D721Med (cell line): Measurements from ENCODE around the gene IMMP2L.
"Not testable (repeated sequence)": the region's sequence is repeated elsewhere in the genome, so short reads cannot be mapped to it uniquely, and the experiment has no call there.

Experiments
- DNase-seq: peaks from one replicate; pipeline ENCODE4 v3.0.0; 2011; ENCODE audit warnings: low spot score; ENCODE audit not compliant: insufficient read length
- FAIRE-seq: peaks from 2 replicates; lab custom pipeline; 2011; peaks lifted over from hg19 to GRCh38; lab: Jason Lieb, UNC
- TF ChIP-seq, protein P1 (sequence below): IDR thresholded peaks from 2 replicates; pipeline ENCODE4 v1.5.1; 2012; ENCODE audit warnings: mild to moderate bottlenecking, control low read depth; ENCODE audit not compliant: insufficient read depth; ENCODE audit errors: missing control alignments

The IMMP2L gene

DNA sequence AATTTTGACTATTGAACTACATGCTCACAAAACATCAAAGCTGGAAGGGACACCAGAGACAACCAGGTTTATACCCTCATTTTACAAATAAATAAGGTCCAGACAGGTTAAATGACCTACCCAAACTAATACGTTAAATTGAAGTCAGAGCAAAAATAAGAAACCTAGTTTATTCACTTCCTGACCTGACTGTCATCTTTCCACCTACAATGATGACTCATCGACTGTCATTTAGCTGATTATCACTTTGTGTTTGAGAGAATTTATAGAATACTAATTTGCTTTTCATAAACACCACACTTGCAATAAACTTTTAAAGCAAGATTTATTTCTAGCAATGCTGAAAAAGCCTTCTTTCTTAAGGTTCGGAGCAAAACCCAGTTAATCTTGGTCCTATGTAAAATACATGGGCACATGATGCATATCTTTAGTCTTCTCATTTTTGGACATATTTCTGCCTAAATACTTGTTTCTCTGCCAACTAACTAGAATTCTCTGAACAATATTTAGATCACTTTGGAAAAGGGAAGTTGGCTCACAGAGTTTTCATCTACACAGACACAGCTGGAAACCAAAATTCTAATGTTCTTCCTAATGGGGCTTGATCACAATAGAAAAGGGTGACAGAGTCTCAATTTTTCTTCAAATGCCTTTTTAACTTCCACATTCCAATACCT, 488.1 kb downstream of the IMMP2L start:
- FAIRE-seq: no peak
- DNase-seq: no peak
- TF ChIP-seq, protein P1, sequence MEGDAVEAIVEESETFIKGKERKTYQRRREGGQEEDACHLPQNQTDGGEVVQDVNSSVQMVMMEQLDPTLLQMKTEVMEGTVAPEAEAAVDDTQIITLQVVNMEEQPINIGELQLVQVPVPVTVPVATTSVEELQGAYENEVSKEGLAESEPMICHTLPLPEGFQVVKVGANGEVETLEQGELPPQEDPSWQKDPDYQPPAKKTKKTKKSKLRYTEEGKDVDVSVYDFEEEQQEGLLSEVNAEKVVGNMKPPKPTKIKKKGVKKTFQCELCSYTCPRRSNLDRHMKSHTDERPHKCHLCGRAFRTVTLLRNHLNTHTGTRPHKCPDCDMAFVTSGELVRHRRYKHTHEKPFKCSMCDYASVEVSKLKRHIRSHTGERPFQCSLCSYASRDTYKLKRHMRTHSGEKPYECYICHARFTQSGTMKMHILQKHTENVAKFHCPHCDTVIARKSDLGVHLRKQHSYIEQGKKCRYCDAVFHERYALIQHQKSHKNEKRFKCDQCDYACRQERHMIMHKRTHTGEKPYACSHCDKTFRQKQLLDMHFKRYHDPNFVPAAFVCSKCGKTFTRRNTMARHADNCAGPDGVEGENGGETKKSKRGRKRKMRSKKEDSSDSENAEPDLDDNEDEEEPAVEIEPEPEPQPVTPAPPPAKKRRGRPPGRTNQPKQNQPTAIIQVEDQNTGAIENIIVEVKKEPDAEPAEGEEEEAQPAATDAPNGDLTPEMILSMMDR: no peak

DNA sequence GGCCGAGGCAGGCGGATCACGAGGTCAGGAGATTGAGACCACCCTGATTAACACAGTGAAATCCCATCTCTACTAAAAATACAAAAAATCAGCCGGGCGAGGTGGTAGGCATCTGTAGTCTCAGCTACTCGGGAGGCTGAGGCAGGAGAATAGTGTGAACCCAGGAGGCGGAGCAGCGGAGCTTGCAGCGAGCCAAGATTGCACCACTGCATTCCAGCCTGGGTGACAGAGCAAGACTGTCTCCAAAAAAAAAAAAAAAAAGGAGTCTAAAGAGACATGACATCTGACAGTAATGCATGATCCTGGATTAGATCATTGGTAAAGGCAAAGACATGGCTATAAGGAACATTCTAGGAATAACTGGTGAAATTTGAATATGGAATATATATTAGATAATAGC, 489.6 kb downstream of the IMMP2L start:
- DNase-seq, FAIRE-seq: not testable (repeated sequence)

DNA sequence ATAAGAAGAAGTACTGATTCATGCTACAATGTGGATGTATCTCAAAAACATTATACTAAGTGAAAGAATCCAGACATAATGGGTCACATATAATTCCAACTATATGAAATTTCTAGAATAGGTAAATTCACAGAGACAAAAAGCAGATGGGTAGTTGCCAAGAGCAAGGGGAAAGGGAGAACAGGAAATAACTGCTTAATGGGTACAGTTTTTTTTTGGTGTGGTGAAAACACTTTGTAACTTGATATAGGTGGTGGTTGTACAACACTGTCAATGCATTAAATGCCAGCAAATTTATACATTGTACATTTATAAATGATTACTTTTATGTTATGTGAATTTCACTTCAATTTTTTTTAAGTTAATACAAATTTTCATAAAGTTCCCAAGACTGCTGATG, 490.7 kb downstream of the IMMP2L start:
- DNase-seq (no peak), FAIRE-seq (no peak)
- TF ChIP-seq, protein P1: no peak

DNA sequence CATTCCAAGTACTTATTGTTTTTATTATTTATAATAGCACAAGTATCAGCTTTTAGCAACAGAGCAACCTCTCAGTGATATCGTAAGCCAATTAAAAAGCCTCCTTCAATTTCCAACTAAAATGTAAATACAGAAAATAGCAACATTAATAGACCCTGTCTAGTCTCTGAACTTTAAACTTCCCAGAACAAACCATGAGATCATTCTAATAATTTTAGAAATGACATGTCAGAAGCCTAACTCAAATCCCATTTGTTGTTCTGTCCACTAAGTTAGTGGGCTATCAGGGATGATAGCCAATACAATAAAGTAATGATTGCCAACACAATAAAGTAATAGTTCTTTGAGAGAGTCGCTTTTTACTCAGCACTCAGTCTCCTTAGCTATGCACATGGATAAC, 493.7 kb downstream of the IMMP2L start:
- FAIRE-seq: no peak
- TF ChIP-seq, protein P1: no peak
- no peak for DNase-seq

DNA sequence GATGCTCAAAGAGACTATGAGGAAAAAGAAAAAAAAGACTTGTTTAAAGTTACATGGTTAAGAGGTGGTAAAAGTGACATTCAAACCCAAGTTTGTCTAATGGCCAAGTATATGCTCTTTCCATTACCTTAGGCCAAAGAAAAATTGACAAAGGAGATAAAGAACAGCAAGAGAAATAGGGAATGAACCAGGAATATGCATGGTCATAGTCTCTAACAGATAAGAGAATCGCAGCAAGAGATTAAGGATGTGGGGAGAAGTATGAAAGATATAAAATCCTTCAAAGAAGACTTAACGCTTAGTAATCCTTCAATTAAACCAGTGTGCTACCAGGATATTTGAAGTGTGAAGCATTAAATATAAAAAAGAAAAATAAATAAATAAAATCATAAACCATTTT, 494.6 kb downstream of the IMMP2L start:
- FAIRE-seq (no peak), DNase-seq (no peak)
- TF ChIP-seq, protein P1: no peak

DNA sequence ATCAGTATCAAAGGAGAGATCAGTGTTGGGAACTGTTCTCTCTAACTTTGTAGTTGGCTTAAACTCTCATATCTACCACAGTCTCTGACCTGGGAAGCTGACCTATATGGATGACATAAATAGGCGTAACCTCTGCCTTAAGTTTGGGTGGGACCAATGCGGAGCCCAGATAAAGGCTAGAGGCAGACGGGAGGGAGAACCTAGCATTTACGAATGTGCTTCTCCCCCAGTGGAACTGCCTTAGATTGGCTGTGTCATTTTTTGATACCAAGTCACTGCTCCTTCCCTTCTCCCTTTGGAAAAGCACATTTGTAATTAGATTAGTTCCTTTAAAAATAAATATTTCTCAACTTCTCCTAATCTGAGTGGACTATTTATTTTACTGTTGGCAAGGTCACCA, 495.0 kb downstream of the IMMP2L start:
- FAIRE-seq: no peak

DNA sequence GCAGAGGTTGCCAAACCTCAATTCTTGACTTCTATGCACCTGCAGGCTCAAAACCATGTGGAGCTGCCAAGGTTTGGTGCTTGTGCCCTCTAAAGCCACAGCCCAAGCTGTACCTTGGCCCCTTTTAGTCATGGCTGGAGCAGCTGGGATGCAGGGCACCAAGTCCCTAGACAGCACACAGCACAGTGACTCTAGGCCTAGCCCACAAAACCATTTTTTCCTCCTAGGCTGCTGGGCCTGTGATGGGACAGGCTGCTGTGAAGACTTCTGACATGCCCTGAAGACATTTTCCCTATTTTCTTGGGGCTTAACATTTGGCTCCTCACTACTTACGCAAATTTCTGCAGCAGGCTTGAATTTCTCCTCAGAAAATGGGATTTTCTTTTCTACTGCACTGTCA, 499.1 kb downstream of the IMMP2L start:
- TF ChIP-seq, protein P1: no peak
- DNase-seq: no peak
- no peak for FAIRE-seq

More for the DNA sequence above, 495.0 kb downstream of the IMMP2L start:
- TF ChIP-seq, protein P1: no peak
- DNase-seq: no peak
